Measurements from ENCODE around the gene TES.

The TES gene

DNA sequence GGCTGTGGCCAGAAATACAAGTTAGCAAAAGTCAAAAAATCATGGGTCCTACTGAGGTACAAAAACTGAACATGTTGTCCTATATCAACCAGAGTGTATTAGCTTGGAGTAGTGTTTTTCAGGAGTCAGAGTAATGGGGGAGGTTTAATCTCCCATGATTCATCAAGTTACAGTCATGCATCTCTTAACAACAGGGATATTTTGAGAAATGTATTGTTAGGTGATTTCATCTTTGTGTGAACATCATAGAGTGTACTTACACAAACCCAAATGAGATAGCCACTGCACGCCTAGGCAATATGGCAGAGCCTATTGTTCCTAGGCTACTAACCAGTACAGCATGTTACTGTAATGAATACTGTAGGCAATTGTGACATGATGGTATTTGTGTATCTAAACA, 14.9 kb upstream of the TES start:
- no peak for DNase-seq

- no peak for DNase-seq
Observed at GRCh38 chr7:116196947-116197346, 13.4 kb upstream of the TES start.

- no peak for DNase-seq
Observed at GRCh38 chr7:116197360-116197759, 13.0 kb upstream of the TES start.

DNA sequence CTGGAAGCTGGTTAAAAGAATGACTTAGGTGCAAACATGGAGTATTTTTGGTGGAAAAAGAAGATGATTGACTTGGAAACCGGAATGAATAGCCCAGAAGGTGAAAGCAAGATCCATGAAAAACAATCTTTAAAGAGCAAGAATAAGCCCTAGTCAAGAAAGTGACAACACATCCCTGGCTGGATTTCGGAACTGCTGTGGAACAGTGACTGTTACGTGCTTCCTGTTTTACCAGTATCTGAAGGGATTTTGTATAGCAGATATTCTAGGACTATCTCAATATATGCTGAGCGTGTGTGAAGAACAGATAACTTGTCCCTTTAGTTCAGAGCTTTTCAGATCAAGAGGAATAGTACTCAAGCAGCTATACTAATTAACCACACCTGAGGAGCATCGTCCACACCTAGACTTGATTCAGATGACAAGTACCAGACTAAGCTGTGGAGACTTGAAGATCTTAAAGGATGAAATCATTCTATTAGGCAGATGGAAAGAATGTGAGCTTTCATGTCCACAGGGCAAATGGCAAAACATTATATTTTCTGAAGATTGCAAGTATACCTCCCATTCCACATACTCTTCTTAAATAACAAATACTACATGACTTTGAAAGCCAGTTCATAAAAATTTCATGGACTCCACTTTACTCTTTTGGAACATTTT, 11.5 kb upstream of the TES start:
- no peak for DNase-seq

DNA sequence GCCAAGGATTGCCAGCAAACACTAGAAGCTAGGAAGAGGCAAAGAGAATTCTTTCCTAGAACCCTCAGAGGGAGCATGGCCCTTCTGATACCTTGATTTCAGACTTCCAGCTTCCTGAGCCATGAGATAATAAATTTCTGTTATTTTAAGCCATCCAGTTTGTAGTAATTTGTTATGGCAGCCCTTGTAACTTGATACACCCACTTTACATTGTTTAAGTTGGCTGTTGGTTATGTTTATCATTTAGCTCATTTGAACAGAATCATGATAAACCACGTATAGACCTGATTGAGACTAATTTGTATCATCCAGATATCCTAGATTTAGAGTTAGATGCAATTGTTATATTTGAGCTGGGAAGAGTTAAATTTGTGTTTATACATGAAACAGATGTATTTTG, 9.4 kb upstream of the TES start:
- DNase-seq, result no peak

GRCh38 chr7:116206141-116206540, 4.2 kb upstream of the TES start:
- DNase-seq, result no peak

GRCh38 chr7:116208919-116209318, 1.4 kb upstream of the TES start:
- DNase-seq, result no peak

DNA sequence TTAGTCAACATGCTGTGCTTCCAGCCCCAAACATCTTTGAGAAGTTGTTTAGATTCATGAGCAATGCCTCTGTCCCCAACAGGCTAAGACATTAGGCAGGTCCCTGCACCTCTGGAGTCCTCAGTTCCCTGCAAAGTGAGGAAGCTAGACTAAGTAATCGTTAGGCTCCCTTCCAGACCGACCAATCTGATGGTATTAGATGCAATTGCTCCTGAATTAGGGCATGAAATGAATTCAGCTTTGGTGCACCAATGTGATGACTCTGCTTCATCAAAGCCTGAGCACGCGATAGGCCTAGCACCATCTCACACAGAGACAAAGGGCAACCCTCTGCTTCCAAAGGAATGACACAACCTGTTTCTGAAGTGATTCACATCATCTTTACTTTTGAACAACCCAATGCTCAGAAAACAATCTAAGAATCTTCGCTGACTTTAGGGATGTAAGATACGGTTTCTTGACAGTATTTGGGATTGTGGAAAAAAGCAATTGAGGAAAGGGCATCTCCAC, 723 bp upstream of the TES start:
- DNase-seq, result peak in 1 of 2 experiments; percentile 18

DNA sequence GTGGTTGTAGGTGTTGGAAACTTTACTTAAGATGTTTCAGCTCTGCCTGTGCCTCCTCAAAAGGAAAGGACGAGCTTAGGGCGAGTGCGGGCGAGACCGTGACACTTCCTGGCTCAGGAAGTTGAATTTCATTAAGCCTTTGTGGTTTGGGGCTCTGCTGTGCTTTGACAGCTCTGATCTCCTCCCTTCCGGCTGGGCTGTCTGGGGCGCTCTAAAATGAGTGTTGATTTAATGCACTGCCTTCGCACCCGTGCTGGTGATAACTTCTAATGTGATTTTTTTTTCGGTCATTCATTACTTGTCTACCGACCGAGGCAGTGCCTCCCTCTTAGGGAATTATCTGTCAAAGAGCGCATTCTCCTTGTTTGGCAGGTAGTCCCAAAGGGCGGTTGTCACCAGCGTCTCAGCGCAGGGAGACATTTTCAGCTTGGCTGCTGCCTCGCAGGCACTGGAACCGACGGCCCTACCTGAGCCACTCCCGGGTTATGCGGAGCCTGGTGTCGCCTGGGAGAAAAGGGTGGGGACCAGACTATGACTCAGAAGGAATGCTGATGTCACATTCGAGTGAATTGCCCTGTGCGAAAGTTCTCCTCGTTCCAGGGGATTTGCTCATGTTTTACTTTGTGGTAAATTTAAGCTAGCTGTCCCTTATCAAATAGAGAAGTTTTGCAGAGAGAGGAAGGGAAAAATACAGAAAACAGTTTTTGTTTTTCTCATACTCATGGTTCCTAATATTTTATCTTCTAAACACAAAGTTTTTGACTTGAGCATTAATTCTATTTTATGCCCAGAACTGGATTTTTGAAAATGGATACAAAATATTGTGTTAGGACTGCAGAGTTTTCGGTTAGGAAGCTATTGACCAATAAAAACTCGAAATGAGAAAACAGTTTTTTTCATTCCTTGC, 920 bp downstream of the TES start:
- peak; percentile 71 to 78 for DNase-seq

DNA sequence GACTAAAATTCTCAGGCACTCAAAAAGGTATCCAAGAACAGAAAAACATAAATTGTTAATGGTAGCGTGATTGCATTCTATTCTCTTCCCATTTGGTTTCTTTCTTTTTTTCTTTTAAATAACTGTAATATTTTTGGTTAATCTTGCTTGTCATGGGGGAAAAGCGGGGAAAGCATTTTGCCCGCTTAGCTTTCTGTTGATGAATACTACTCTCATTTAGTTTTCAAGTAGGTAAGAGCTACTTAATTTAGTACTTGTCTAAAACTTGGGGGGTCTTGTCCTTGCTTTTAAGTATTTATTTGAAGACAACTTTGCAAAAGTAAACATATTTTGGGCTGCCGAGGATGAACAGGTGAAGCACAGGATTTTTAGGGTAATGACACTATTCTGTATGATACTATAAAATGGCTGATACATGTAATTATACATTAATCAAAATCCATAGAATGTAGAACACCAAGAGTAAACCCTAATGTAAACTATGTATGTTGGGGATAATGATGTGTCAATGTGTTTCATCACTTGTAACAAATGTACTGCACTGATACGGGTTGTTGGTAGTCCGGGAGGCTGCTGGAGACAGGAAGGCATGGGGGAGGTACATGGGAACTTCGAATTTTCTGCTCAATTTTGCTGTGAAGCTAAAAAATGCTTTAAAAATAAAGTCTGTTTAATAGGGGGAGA, 1.7 kb downstream of the TES start:
- DNase-seq, result no peak

- no peak for DNase-seq
Observed at GRCh38 chr7:116212869-116213268, 2.5 kb downstream of the TES start.

DNA sequence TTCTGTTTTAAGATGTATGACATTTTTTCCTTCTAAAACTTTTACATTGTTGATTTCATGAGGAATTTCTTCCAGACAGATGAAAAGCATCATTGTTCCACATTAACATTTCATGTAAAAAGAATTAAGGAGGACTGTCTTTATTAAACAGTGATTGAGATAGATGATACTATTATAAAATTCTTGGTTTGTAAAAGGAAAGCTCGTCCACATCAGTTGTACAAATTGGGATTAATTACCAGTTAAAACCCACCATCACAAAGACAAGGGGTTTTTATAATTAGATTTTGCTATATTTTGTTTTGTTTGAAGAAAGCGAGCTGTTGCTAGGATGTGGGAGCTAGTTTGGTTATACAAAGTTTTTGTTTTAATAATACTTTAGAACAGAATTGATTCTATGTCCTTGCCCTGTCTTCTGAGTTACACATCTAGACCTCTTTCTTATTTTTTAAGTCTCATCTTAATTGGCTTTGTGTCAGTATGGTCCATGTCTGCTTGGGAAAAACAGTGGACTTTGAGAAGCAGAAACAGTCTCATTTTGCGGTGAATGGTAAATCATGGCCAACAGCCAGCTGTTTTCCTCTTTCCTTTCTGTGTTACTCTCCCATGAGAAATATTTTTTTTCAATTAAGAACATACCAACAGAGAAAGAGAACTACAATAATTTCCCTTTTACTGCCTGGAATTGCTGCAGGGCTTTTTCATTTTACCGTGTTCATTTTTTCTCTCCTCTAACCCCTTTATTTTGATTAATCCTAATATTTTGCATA, 3.2 kb downstream of the TES start:
- DNase-seq, result no peak

DNA sequence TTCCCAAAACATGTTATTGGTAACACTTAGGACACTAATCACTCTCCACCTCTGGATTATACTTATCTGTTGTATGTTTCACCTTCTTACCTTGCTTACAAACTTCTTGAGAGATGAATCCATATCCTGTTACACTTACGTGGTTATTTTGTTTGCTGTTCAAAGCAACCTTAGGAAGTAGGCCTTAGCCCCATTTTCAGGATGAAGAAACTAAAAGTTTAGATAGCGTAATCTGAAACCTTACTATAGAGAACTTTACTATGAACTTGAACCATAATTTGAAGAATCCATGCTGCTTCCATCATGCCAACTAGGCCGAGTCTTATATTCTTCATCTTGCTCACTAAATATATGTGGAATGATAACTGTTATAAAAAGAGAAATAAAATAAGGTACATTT, 4.6 kb downstream of the TES start:
- no peak for DNase-seq

DNA sequence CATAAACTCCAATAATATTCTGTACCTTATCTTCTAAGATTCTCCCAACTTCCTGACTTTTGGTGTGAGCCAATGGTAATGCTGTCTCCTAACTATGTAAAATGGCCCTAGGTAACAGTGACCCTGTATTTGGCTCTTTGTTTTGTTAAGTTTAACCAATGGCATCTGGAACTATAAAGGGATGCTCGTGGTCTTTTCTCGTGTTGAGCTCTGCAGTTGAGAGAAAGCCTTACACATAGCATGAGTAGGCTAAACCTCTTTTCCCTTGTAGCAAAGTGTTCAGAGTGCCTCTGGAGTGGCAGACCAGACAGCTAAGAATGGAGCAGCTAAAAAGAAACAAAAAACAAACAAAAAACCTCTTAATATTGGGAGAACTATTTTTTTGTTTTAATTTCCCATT, 5.2 kb downstream of the TES start:
- no peak for DNase-seq

DNA sequence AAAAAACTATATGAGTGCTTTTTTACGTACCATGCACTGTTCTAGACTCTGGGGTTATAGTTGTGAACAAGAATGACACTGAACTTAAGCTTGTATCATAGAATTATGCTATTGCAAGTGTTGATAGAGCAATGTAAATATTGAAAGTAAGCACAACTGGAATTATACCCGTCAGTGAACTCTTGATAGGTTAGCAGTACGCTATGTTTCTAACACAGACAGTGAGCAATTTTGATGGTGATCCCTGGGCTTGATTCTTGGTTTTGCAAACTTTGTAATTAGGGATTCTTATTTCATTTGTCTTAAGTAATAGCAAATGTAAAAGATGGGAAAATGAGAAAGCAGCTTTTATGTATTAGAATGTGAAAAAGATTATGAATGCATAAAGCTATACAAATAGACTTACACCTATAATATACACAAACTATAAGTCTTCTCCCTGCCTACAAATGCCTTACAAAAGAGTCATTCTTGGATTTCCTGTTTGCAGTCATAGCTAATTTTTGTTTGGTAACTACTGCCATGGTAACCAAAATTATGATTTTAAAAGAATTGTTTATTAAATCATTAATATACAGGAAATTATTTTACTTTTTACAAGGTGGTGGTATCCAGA, 6.7 kb downstream of the TES start:
- no peak for DNase-seq

DNA sequence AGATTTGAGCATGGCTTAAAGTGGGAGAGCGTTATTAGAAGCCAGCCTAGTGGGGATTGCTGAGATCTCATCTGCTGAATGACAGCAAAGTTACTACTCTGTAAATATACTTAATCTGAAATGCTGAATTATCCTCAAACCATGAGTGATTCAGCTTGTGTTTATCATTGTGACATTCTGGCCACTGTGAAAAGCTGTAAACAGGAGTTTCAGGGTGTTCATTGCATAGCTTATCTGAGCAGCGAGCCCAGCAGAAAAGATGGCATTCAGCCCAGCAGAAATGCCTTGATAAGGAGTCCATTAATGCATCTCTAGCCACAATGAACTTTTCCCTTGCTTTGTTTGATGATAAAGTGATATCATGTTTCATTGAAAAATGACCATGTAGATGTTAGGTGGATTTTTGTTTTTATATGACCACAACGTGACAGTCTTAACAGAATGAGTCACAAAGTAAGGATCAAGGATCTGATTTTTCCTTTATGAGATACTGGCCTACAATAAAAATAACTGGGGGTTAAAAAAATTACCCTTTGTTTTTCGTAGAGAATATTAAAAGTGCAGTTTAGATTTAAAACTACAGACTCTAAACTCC, 7.8 kb downstream of the TES start:
- no peak for DNase-seq

- DNase-seq, result no peak
Observed at GRCh38 chr7:116218747-116219146, 8.4 kb downstream of the TES start.

DNA sequence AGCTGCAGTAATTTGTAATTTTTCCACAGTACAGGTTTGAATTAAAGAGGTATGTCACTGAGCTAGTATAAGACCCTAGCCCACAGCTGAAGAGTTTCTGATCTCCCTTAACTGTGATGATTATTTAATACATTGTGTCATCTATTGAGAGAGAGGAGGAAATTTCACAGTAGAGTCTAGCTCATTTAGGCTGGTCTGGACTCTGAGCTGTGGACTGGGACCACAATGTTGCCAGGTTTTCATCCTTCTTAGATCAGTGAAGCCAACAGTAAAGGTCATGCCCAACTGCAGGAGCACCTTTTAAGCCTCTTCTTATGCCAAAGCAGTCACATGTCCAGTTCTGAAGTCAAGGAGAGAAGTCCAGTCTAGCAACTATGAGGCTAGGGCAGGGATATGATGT, 8.9 kb downstream of the TES start:
- no peak for DNase-seq

GRCh38 chr7:116219834-116220233, 9.5 kb downstream of the TES start:
- DNase-seq, result no peak

DNA sequence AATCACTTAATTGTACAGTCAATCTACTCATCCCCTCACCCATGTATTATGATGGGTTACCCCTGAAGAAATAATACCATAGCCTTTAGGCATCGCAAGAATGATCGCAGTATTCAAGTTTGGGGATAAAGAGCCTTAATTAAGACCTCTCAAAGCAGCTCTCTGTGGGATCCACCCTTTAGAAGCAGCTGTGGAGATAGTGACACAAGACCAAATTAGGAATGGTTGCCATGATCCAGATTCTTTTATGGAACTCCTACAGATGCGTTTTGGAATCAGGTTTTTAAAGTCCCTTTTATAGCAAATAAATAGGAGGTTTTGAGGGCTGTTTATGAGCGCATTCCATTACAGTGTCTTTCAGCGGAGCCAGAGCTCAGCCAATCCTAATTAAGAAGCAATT, 12.2 kb downstream of the TES start:
- no peak for DNase-seq

GRCh38 chr7:116223588-116223987, 13.2 kb downstream of the TES start:
- no peak for DNase-seq

GRCh38 chr7:116224492-116225098, 14.3 kb downstream of the TES start:
- no peak for DNase-seq
